GM12892 (cell line): Measurements from ENCODE around the gene ATP5PO.
"Not testable (repeated sequence)": the region's sequence is repeated elsewhere in the genome, so short reads cannot be mapped to it uniquely, and the experiment has no call there.

Experiments
- DNase-seq: peaks from one replicate; pipeline ENCODE4 v3.0.0; 2011; ENCODE audit not compliant: insufficient read length
- FAIRE-seq: peaks from 2 replicates; lab custom pipeline; 2011; peaks lifted over from hg19 to GRCh38; lab: Jason Lieb, UNC
- POLR2A ChIP-seq: IDR thresholded peaks from 2 replicates; pipeline ENCODE4 v1.6.1; 2011; ENCODE audit warnings: low read depth, low read length, control low read depth
- POLR2AphosphoS5 ChIP-seq: IDR thresholded peaks from 2 replicates; pipeline ENCODE4 v1.6.1; 2011; ENCODE audit warnings: low read depth, low read length, control low read depth
- TAF1 ChIP-seq: IDR thresholded peaks from 2 replicates; pipeline ENCODE4 v1.6.1; 2011; ENCODE audit warnings: low read depth, mild to moderate bottlenecking, control low read depth, low read length, borderline replicate concordance

ATP5PO gene

GRCh38 chr21:33939226-33939625 lies 23.6 kb upstream of the ATP5PO start:
- FAIRE-seq (no peak), DNase-seq (no peak)
- TF ChIP-seq TAF1 (no peak), POLR2AphosphoS5 (no peak), POLR2A (no peak)

- no peak for DNase-seq
- FAIRE-seq: no peak
- TF ChIP-seq POLR2A: no peak
- TF ChIP-seq TAF1: no peak
- no peak for TF ChIP-seq POLR2AphosphoS5
Measured at GRCh38 chr21:33938381-33938780, 22.8 kb upstream of the ATP5PO start.

DNA sequence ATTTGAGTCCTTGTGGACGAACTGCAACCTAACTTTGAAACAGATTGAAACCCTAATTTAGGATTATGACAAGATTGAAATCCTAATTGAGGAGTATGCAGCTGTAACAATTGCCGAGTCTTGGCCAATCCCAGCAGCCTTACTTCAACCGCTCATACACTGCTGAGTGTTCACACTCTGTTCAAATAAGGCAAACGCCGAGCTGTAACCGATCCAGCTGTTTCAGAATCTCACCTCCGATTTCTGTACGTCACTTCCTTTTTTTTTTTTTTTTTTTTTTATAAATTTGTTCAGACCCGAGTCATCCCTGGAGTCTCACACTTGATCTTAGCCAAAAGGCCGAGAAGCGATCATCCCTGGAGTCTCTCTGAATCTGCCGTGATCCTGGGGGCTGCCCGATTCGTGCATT lies 22.3 kb upstream of the ATP5PO start:
- DNase-seq: no peak
- no peak for FAIRE-seq
- no peak for TF ChIP-seq POLR2AphosphoS5
- TF ChIP-seq POLR2A: no peak
- TF ChIP-seq TAF1: no peak

DNA sequence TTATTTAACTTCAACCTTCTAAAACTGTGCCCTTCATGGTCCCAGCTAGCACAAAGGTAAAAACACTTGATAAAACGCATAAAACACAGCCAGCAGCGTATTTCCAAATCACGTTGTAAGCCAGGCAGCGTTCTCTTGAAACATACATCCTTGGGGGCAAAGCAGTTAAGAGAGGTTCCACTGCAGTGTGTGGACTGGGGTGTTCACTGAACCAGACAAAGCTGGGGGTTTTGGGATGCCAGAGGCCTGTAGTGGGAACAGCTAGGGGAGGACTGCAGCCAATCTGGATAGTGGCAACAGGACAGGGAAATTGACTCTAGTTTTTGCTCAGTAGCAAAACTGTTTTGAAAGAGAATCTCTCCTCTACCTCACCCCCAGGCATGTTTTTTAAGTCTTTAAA lies 21.5 kb upstream of the ATP5PO start:
- TF ChIP-seq POLR2A (no peak), POLR2AphosphoS5 (no peak), TAF1 (no peak)
- no peak for FAIRE-seq
- DNase-seq: no peak

GRCh38 chr21:33936301-33937038 lies 20.9 kb upstream of the ATP5PO start:
- no peak for DNase-seq
- no peak for FAIRE-seq
- TF ChIP-seq TAF1: no peak
- no peak for TF ChIP-seq POLR2A
- no peak for TF ChIP-seq POLR2AphosphoS5

DNA sequence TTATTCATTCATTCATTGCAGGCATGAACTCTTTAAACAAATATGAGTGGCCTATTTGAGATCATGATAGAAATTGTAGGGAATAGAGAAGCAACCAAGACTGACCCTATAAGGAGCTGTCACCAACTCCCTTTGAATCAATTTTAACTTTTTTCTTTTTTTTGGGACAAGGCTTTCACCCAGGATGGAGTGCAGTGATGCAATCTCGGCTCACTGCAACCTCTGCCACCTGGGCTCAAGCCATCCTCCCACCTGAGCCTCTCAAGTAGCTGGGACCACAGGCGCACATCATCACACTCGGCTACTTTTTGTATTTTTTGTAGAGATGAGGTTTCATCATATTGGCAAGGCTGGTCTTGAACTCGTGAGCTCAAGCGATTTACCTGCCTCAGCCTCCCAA lies 17.1 kb upstream of the ATP5PO start:
- no peak for TF ChIP-seq POLR2A
- no peak for TF ChIP-seq TAF1
- TF ChIP-seq POLR2AphosphoS5: no peak
- DNase-seq (no peak), FAIRE-seq (no peak)

- FAIRE-seq: no peak
- TF ChIP-seq POLR2AphosphoS5: no peak
- TF ChIP-seq POLR2A: no peak
- no peak for TF ChIP-seq TAF1
- DNase-seq: no peak
Measured at GRCh38 chr21:33931799-33932390, 16.3 kb upstream of the ATP5PO start.

DNA sequence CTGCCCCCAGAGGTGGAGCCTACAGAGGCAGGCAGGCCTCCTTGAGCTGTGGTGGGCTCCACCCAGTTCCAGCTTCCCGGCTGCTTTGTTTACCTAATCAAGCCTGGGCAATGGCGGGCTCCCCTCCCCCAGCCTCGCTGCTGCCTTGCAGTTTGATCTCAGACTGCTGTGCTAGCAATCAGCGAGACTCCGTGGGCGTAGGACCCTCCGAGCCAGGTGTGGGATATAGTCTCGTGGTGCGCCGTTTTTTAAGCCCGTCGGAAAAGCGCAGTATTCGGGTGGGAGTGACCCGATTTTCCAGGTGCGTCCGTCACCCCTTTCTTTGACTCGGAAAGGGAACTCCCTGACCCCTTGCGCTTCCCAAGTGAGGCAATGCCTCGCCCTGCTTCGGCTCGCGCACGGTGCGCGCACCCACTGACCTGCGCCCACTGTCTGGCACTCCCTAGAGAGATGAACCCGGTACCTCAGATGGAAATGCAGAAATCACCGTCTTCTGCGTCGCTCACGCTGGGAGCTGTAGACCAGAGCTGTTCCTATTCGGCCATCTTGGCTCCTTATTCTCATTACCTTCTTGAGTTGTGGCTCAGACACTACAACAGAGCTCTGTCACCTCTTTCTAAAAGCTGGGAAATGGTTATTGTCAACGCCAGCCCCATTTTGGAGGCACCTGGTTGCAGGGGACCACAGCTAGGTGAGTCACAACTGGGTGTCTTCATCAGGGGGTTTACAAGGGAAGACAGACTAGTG lies 15.6 kb upstream of the ATP5PO start:
- not testable (repeated sequence) for DNase-seq, FAIRE-seq

GRCh38 chr21:33926248-33926647 lies 10.6 kb upstream of the ATP5PO start:
- not testable (repeated sequence) for FAIRE-seq, DNase-seq

DNA sequence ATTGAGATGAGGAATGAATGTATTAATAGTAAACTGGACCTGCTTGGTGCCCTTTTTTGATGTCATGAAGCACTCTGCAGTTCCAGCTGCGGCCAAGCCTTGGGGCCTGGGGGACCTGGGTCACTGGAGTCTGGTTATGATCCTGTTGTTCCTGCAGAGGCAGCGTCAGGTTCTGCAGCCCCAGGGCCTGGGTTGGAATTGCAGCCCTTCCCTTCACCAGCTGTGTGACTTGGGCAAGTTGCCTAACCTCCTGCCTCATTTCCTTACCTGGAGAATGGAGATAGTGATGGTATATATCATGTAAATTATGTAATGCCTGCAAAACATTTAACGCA lies 9.1 kb upstream of the ATP5PO start:
- FAIRE-seq (no peak), DNase-seq (no peak)
- TF ChIP-seq TAF1: no peak
- TF ChIP-seq POLR2A: no peak
- no peak for TF ChIP-seq POLR2AphosphoS5

- peak; percentile 86 for FAIRE-seq
- no peak for TF ChIP-seq POLR2A
- no peak for TF ChIP-seq TAF1
- no peak for TF ChIP-seq POLR2AphosphoS5
- DNase-seq: peak; percentile 46
Measured at GRCh38 chr21:33924079-33924765, 8.6 kb upstream of the ATP5PO start.
